Kidney (tissue), 14 donors: Measurements from ENCODE around the gene HOXD9. TPM values are rescaled to one million over a fixed set of nuclear protein-coding genes. Genes with fewer than 3 reads are reported as not detected.

Source experiments
- DNase-seq, 5 donors: peaks; one replicate each; pipeline ENCODE4 v3.0.0-alpha.2; 2013 to 2020
- FAIRE-seq: peaks from 2 replicates; lab custom pipeline; 2012; peaks lifted over from hg19 to GRCh38; lab: Jason Lieb, UNC
- H3K27ac ChIP-seq, 2 donors: one replicate each; pipeline ENCODE4 v1.7.0; 2013; ENCODE audit warnings: low read depth in 2 of 2, low read length in 2 of 2, inconsistent platforms in 1 of 2
- H3K27me3 ChIP-seq: one replicate; pipeline ENCODE4 v1.7.1; 2013; ENCODE audit warnings: low read length, inconsistent platforms; ENCODE audit not compliant: control insufficient read depth, insufficient read depth
- H3K36me3 ChIP-seq, 3 donors: one replicate each; pipeline versions ENCODE4 v1.7.0 to v1.7.1; 2013; ENCODE audit warnings: low read length in 3 of 3, control low read depth in 1 of 3, inconsistent platforms in 1 of 3; ENCODE audit not compliant: insufficient read depth in 3 of 3, control insufficient read depth in 2 of 3
- H3K4me1 ChIP-seq, 3 donors: one replicate each; pipeline versions ENCODE4 v1.7.0 to v1.7.1; 2013; ENCODE audit warnings: low read length in 3 of 3, inconsistent platforms in 1 of 3, low read depth in 1 of 3; ENCODE audit not compliant: control insufficient read depth in 2 of 3, insufficient read depth in 2 of 3
- H3K4me3 ChIP-seq, 3 donors: one replicate each; pipeline versions ENCODE4 v1.7.0 to v1.8.1; 2013; ENCODE audit warnings: low read length in 3 of 3, control low read depth in 1 of 3, inconsistent platforms in 1 of 3
- H3K9ac ChIP-seq, 3 donors: one replicate each; pipeline versions ENCODE4 v1.7.0 to v1.7.1; 2013; ENCODE audit warnings: low read length in 3 of 3, control low read depth in 1 of 3, inconsistent platforms in 1 of 3
- H3K9me3 ChIP-seq, 3 donors: one replicate each; pipeline versions ENCODE4 v1.7.0 to v1.7.1; 2013; ENCODE audit warnings: low read length in 3 of 3, control low read depth in 1 of 3, inconsistent platforms in 1 of 3; ENCODE audit not compliant: control insufficient read depth in 2 of 3, insufficient read depth in 1 of 3
- CTCF ChIP-seq: IDR thresholded peaks from 3 replicates; pipeline ENCODE4 v1.5.1; 2012; ENCODE audit warnings: mild to moderate bottlenecking, moderate library complexity, borderline replicate concordance; ENCODE audit not compliant: insufficient read depth; ENCODE audit errors: extremely low read depth
- intact Hi-C: fragments of 100-400 bp; cut with DNase I; formaldehyde crosslinking; loops from one replicate; pipeline ENCODE4 v1.11.1; 2022
- polyA plus RNA-seq: library from polyadenylated mRNA; stranded (reverse); fragments of 350-450 nt; fragmentation: Illumina TruSeq; extraction: RNeasy Lipid Tissue Mini Kit (QIAGEN cat#74804); gene quantifications from one replicate; pipeline ENCODE4 v1.2.3, GENCODE V29; 2014; ENCODE audit warnings: low read depth, low replicate concordance; ENCODE audit not compliant: insufficient read depth
- total RNA-seq: library from RNA; stranded (reverse); fragmentation: NEBNext Ultra II Directional; extraction: Animal tissue kit (Norgen Biotek cat#: 25700); gene quantifications from one replicate; pipeline ENCODE4 v1.2.1, GENCODE V29; 2021
- donor health status: control.
- donor health status: control.
- donor health status: control.
- donor health status: control.
- donor health status: control.
- donor health status: DM: yes; HTN: yes; CAD: no.
- donor health status: Normal renal cell carcinoma (clear cell type).

Gene HOXD9
- total and polyA plus RNA-seq, 2 donors from 2014 or later, result 36.4 to 36.5 TPM

GRCh38 chr2:176128172-176128981, 5.9 kb downstream of the HOXD9 start:
- Histone ChIP-seq H3K9me3 (no peaks in the 10 kb centered on the region), H3K9ac (peak overlapping the region; percentile 18 to 84 (median 76)), H3K36me3 (no peaks in the 10 kb centered on the region), H3K27me3 (no peaks in the 10 kb centered on the region), H3K4me1 (peaks cover 2 to 10% (median 10%) of the 10 kb centered on the region in 3 donors), H3K4me3 (peak overlapping the region; percentile 76 to 85 (median 77)), H3K27ac (peak overlapping the region; percentile 89 to 94)
- intact Hi-C loops, result loop anchor here (10.0 kb wide), 2 partner anchors 516 to 1026 kb away; no protein-coding TSS in a partner anchor
- DNase-seq (peak in 2 of 5 donors; percentile 66 to 87), FAIRE-seq (no peak)
- no peak for TF ChIP-seq CTCF

- no peaks in the 10 kb centered on the region for H3K27me3 ChIP-seq
- TF ChIP-seq CTCF, result no peak
- H3K9ac ChIP-seq, result peak within 1 kb of the TSS; percentile 21 to 84 (median 81)
- FAIRE-seq (no peak), DNase-seq (peak; percentile 91 to 96 (median 95))
- no peaks in the 10 kb centered on the region for H3K9me3 ChIP-seq
- intact Hi-C loops, result loop anchor here (10.0 kb wide), 2 partner anchors 516 to 1026 kb away; no protein-coding TSS in a partner anchor
- peak within 1 kb of the TSS; percentile 89 to 94 for H3K27ac ChIP-seq
- peaks cover 5 to 12% (median 10%) of the 10 kb centered on the region in 3 donors for H3K4me1 ChIP-seq
- no peaks in the 10 kb centered on the region for H3K36me3 ChIP-seq
- H3K4me3 ChIP-seq, result peak within 1 kb of the TSS; percentile 76 to 85 (median 77)
Observed at GRCh38 chr2:176128982-176129796, 6.7 kb downstream of the HOXD9 start, which contains the start of gene HOXD8. Gene HOXD8, plus strand, starts transcription at chr2:176129705. Its CDS starts 662 bp downstream, at chr2:176130367.

GRCh38 chr2:176129813-176130146, 7.3 kb downstream of the HOXD9 start:
- no peak for TF ChIP-seq CTCF
- peaks cover 5 to 12% (median 10%) of the 10 kb centered on the region in 3 donors for H3K4me1 ChIP-seq
- H3K9me3 ChIP-seq, result no peaks in the 10 kb centered on the region
- no peaks in the 10 kb centered on the region for H3K36me3 ChIP-seq
- no peaks in the 10 kb centered on the region for H3K27me3 ChIP-seq
- intact Hi-C loops, result loop anchor here (10.0 kb wide), 2 partner anchors 515 to 1025 kb away; no protein-coding TSS in a partner anchor
- H3K27ac ChIP-seq, result peak overlapping the region; percentile 89 to 94
- no peak for FAIRE-seq
- peak overlapping the region in 1 of 3 donors; percentile 81 for H3K9ac ChIP-seq
- peak overlapping the region in 1 of 3 donors; percentile 85 for H3K4me3 ChIP-seq
- DNase-seq, result peak in 1 of 5 donors; percentile 91
